ENCODE data around the gene KPNA4.

Gene KPNA4

GRCh38 chr3:160564258-160564911 lies 986 bp downstream of the KPNA4 start:
- Mint-ChIP-seq H3K9me3 (no peaks in the 10 kb centered on the region), H3K27ac (peak overlapping the region; percentile 100), H3K4me1 (ENCODE audit: low read depth) (peaks cover 64% of the 10 kb centered on the region), H3K27me3 (no peaks in the 10 kb centered on the region), H3K36me3 (ENCODE audit: low read depth) (peaks cover 42% of the 10 kb centered on the region), H3K4me3 (peak overlapping the region; percentile 95)
- intact Hi-C loops (cut with micrococcal nuclease), result loop anchor here (2.0 to 10.0 kb wide), 4 partner anchors 117 to 660 kb away; partner anchors contain the start of genes NMD3 and TRIM59

- Mint-ChIP-seq H3K27me3 (no peaks in the 10 kb centered on the region), H3K4me1 (ENCODE audit: low read depth) (peaks cover 51% of the 10 kb centered on the region), H3K36me3 (ENCODE audit: low read depth) (peaks cover 31% of the 10 kb centered on the region), H3K9me3 (no peaks in the 10 kb centered on the region), H3K4me3 (peak overlapping the region; percentile 14), H3K27ac (no peak overlapping the region)
- intact Hi-C loops (cut with micrococcal nuclease), result loop anchor here (5.0 to 10.0 kb wide), 3 partner anchors 116 to 662 kb away; partner anchors contain the start of genes NMD3 and TRIM59
These were observed 2.4 kb downstream of the KPNA4 start for GRCh38 chr3:160562952-160563351.

DNA sequence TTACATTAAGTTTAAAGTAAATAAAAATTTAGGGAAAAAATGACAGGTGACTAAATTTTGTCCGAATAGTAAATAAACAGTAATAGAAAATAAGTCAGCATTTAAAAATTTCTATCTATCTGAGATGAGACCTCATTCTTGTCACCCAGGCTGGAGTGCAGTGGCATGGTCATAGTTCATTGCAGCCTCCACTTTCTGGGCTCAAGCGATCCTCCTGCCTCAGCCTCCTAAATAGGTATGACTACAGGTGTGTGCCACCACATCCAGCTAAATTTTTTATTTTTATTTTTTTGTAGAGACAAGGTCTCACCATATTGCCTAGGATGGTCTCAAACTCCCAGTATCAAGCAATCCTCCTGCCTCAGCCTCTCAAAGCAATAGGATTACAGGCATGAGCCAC lies 7.8 kb downstream of the KPNA4 start:
- no peaks in the 10 kb centered on the region for H3K27me3 Mint-ChIP-seq
- intact Hi-C loops (cut with micrococcal nuclease), result no loop called here
- H3K36me3 Mint-ChIP-seq (ENCODE audit: low read depth), result peaks cover 10% of the 10 kb centered on the region
- no peak overlapping the region for H3K4me3 Mint-ChIP-seq
- H3K9me3 Mint-ChIP-seq, result no peaks in the 10 kb centered on the region
- H3K27ac Mint-ChIP-seq, result no peak overlapping the region
- peaks cover 49% of the 10 kb centered on the region for H3K4me1 Mint-ChIP-seq (ENCODE audit: low read depth)

- Mint-ChIP-seq H3K9me3 (peaks cover 5% of the 10 kb centered on the region), H3K4me3 (no peak overlapping the region), H3K27me3 (no peaks in the 10 kb centered on the region), H3K36me3 (ENCODE audit: low read depth) (peaks cover 14% of the 10 kb centered on the region), H3K27ac (no peak overlapping the region), H3K4me1 (ENCODE audit: low read depth) (peaks cover 47% of the 10 kb centered on the region)
- intact Hi-C loops (cut with micrococcal nuclease), result no loop called here
These were observed 9.2 kb downstream of the KPNA4 start for GRCh38 chr3:160556141-160556540.

GRCh38 chr3:160554980-160555379 lies 10.4 kb downstream of the KPNA4 start:
- Mint-ChIP-seq H3K27ac (no peak overlapping the region), H3K4me3 (no peak overlapping the region), H3K4me1 (ENCODE audit: low read depth) (peaks cover 47% of the 10 kb centered on the region), H3K9me3 (peaks cover 13% of the 10 kb centered on the region), H3K27me3 (no peaks in the 10 kb centered on the region), H3K36me3 (ENCODE audit: low read depth) (peaks cover 26% of the 10 kb centered on the region)
- intact Hi-C loops (cut with micrococcal nuclease), result no loop called here

DNA sequence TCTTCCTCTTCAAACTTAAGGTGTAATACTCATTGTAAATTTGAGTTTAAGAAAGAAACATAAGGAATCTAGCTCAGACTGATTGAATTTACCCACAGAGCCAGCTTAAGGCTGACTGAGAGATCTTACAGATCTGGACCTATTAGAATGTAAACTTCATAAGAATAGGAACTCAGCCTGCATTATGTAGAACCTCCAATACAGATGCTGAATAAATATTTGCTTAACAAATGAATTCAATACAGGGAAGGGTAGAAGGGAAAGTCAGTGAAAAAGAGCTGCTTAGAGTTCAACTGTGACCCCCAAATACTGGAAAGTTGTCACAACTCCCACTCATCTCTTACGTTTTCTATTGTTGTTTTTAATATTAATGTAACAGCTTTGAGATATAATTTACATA lies 11.5 kb downstream of the KPNA4 start:
- H3K27ac Mint-ChIP-seq, result no peak overlapping the region
- H3K4me1 Mint-ChIP-seq (ENCODE audit: low read depth), result peaks cover 40% of the 10 kb centered on the region
- intact Hi-C loops (cut with micrococcal nuclease), result no loop called here
- H3K27me3 Mint-ChIP-seq, result no peaks in the 10 kb centered on the region
- H3K4me3 Mint-ChIP-seq, result no peak overlapping the region
- peaks cover 13% of the 10 kb centered on the region for H3K9me3 Mint-ChIP-seq
- H3K36me3 Mint-ChIP-seq (ENCODE audit: low read depth), result peaks cover 27% of the 10 kb centered on the region

GRCh38 chr3:160546727-160547126 lies 18.6 kb downstream of the KPNA4 start:
- H3K36me3 Mint-ChIP-seq (ENCODE audit: low read depth), result peaks cover 47% of the 10 kb centered on the region
- no peak overlapping the region for H3K4me3 Mint-ChIP-seq
- H3K9me3 Mint-ChIP-seq, result peaks cover 13% of the 10 kb centered on the region
- H3K27ac Mint-ChIP-seq, result no peak overlapping the region
- H3K27me3 Mint-ChIP-seq, result no peaks in the 10 kb centered on the region
- peaks cover 50% of the 10 kb centered on the region for H3K4me1 Mint-ChIP-seq (ENCODE audit: low read depth)
- intact Hi-C loops (cut with micrococcal nuclease), result no loop called here

DNA sequence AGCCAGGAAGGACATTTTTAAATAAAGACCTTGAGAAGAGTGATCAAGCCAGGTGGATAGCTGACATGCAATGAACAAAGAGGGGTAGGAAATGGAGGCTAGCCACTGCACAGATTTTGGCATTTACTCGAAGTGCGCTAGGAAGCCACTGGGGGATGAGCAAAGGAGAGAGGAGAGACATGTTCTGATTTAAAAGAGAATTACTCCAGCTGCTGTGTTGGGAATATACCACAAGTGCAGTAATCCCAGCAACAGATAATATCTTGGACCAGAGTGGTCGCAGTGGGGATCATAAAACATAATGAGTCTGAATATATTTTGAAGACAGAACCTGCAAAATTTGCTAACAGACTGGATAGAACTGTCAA lies 19.9 kb downstream of the KPNA4 start:
- intact Hi-C loops (cut with micrococcal nuclease), result no loop called here
- H3K4me1 Mint-ChIP-seq (ENCODE audit: low read depth), result peaks cover 46% of the 10 kb centered on the region
- no peaks in the 10 kb centered on the region for H3K27me3 Mint-ChIP-seq
- peaks cover 1% of the 10 kb centered on the region for H3K9me3 Mint-ChIP-seq
- H3K4me3 Mint-ChIP-seq, result no peak overlapping the region
- no peak overlapping the region for H3K27ac Mint-ChIP-seq
- H3K36me3 Mint-ChIP-seq (ENCODE audit: low read depth), result peaks cover 35% of the 10 kb centered on the region

- no peaks in the 10 kb centered on the region for H3K9me3 Mint-ChIP-seq
- H3K4me3 Mint-ChIP-seq, result no peak overlapping the region
- no peaks in the 10 kb centered on the region for H3K27me3 Mint-ChIP-seq
- intact Hi-C loops (cut with micrococcal nuclease), result no loop called here
- peaks cover 46% of the 10 kb centered on the region for H3K4me1 Mint-ChIP-seq (ENCODE audit: low read depth)
- no peak overlapping the region for H3K27ac Mint-ChIP-seq
- H3K36me3 Mint-ChIP-seq (ENCODE audit: low read depth), result peaks cover 30% of the 10 kb centered on the region
These were observed 20.4 kb downstream of the KPNA4 start for GRCh38 chr3:160544844-160545503.

- Mint-ChIP-seq H3K27ac (no peak overlapping the region), H3K4me1 (ENCODE audit: low read depth) (peaks cover 39% of the 10 kb centered on the region)
- intact Hi-C loops (cut with micrococcal nuclease), result no loop called here
These were observed 24.8 kb downstream of the KPNA4 start for GRCh38 chr3:160540551-160540950.

GRCh38 chr3:160538895-160539294 lies 26.5 kb downstream of the KPNA4 start:
- H3K36me3 Mint-ChIP-seq (ENCODE audit: low read depth), result peaks cover 18% of the 10 kb centered on the region
- intact Hi-C loops (cut with micrococcal nuclease), result no loop called here
- no peaks in the 10 kb centered on the region for H3K9me3 Mint-ChIP-seq
- H3K27me3 Mint-ChIP-seq, result no peaks in the 10 kb centered on the region
- H3K4me3 Mint-ChIP-seq, result no peak overlapping the region
- no peak overlapping the region for H3K27ac Mint-ChIP-seq
- peaks cover 26% of the 10 kb centered on the region for H3K4me1 Mint-ChIP-seq (ENCODE audit: low read depth)

More at GRCh38 chr3:160540551-160540950, 24.8 kb downstream of the KPNA4 start:
- Mint-ChIP-seq H3K4me3 (no peak overlapping the region), H3K9me3 (no peaks in the 10 kb centered on the region), H3K27me3 (no peaks in the 10 kb centered on the region), H3K36me3 (ENCODE audit: low read depth) (peaks cover 21% of the 10 kb centered on the region)

DNA sequence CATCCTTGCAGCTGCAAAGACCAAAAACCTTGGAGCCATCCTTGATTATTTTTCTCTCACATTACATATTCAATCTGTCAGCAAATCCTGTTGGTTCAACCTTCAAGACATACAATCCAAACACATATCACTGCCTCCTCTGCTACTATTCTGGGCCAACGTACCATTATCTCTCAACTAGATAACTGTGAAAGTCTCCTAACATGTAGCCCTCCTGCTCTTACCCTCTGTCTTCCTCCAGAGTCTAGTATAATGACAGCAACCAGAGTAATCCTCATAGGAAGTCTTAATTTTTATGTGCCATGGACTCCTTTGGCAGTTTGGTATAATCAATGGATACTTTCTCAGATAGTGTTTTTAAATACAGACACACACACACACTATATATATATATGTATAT lies 27.6 kb downstream of the KPNA4 start:
- no peaks in the 10 kb centered on the region for H3K9me3 Mint-ChIP-seq
- no peak overlapping the region for H3K27ac Mint-ChIP-seq
- peaks cover 21% of the 10 kb centered on the region for H3K36me3 Mint-ChIP-seq (ENCODE audit: low read depth)
- intact Hi-C loops (cut with micrococcal nuclease), result no loop called here
- H3K4me1 Mint-ChIP-seq (ENCODE audit: low read depth), result peaks cover 23% of the 10 kb centered on the region
- H3K4me3 Mint-ChIP-seq, result no peak overlapping the region
- H3K27me3 Mint-ChIP-seq, result no peaks in the 10 kb centered on the region

- intact Hi-C loops (cut with micrococcal nuclease), result no loop called here
- Mint-ChIP-seq H3K27me3 (no peaks in the 10 kb centered on the region), H3K27ac (no peak overlapping the region), H3K4me3 (no peak overlapping the region), H3K4me1 (ENCODE audit: low read depth) (no peaks in the 10 kb centered on the region), H3K9me3 (no peaks in the 10 kb centered on the region), H3K36me3 (ENCODE audit: low read depth) (peaks cover 72% of the 10 kb centered on the region)
These were observed 33.0 kb downstream of the KPNA4 start for GRCh38 chr3:160532371-160532770.

- Mint-ChIP-seq H3K4me3 (no peak overlapping the region), H3K4me1 (ENCODE audit: low read depth) (no peaks in the 10 kb centered on the region), H3K36me3 (ENCODE audit: low read depth) (peaks cover 82% of the 10 kb centered on the region), H3K9me3 (no peaks in the 10 kb centered on the region), H3K27ac (no peak overlapping the region), H3K27me3 (no peaks in the 10 kb centered on the region)
- intact Hi-C loops (cut with micrococcal nuclease), result no loop called here
These were observed 34.1 kb downstream of the KPNA4 start for GRCh38 chr3:160531311-160531710.

Data from dendritic cell treated with granulocyte-macrophage colony-stimulating factor and Interleukin-4, amounts not matched to agents 40 ng/mL and 50 ng/mL, for 4 days (primary cell).